ENCODE results near the gene PIP4P1.

Gene PIP4P1

GRCh38 chr14:20486684-20487395, 25.6 kb upstream of the PIP4P1 start:
- Histone ChIP-seq H2BK5ac (ENCODE audit: low read length) (no peak overlapping the region), H3K27me3 (ENCODE audit: insufficient read depth, low read length, poor library complexity) (no peaks in the 10 kb centered on the region), H3K56ac (ENCODE audit: low read length) (no peak overlapping the region), H2BK120ac (ENCODE audit: low read depth, low read length) (no peak overlapping the region), H3K4ac (ENCODE audit: low read depth, low read length) (no peak overlapping the region), H3K4me3 (ENCODE audit: low read length) (no peak overlapping the region), H4K8ac (ENCODE audit: low read depth, low read length) (no peak overlapping the region), H3K36me3 (ENCODE audit: control insufficient read depth, insufficient read depth, low read length) (no peaks in the 10 kb centered on the region), H3K9ac (ENCODE audit: low read length) (no peak overlapping the region), H2BK15ac (replicated peaks; ENCODE audit: low read depth) (no peak overlapping the region), H3K79me2 (ENCODE audit: control insufficient read depth, insufficient read depth, low read length) (no peaks in the 10 kb centered on the region), H2AK5ac (ENCODE audit: low read length) (no peak overlapping the region), H3K18ac (ENCODE audit: low read length) (no peak overlapping the region), H4K5ac (ENCODE audit: low read length) (no peak overlapping the region), H3K27ac (ENCODE audit: low read depth, low read length) (no peak overlapping the region), H3K4me2 (ENCODE audit: low read length) (no peak overlapping the region), H3K79me1 (ENCODE audit: low read length) (no peaks in the 10 kb centered on the region), H3K23ac (ENCODE audit: low read length) (no peak overlapping the region), H3K4me1 (ENCODE audit: control insufficient read depth, low read depth, low read length) (peaks cover 3% of the 10 kb centered on the region)
- DNase-seq: no peak
- no CpG with 5 or more reads among the region's 8 CpGs for WGBS (ENCODE audit: extremely low coverage, insufficient coverage, low lambda C conversion rate)

GRCh38 chr14:20485900-20486299, 24.7 kb upstream of the PIP4P1 start:
- no peak overlapping the region for H3K9ac ChIP-seq (ENCODE audit: low read length)
- H3K4me2 ChIP-seq (ENCODE audit: low read length): no peak overlapping the region
- H3K79me1 ChIP-seq (ENCODE audit: low read length): no peaks in the 10 kb centered on the region
- WGBS (ENCODE audit: extremely low coverage, insufficient coverage, low lambda C conversion rate): no CpG with 5 or more reads among the region's 7 CpGs
- no peak overlapping the region for H4K5ac ChIP-seq (ENCODE audit: low read length)
- no peak overlapping the region for H2AK5ac ChIP-seq (ENCODE audit: low read length)
- no peak overlapping the region for H2BK5ac ChIP-seq (ENCODE audit: low read length)
- H3K23ac ChIP-seq (ENCODE audit: low read length): no peak overlapping the region
- H2BK120ac ChIP-seq (ENCODE audit: low read depth, low read length): no peak overlapping the region
- no peak overlapping the region for H3K4ac ChIP-seq (ENCODE audit: low read depth, low read length)
- H3K18ac ChIP-seq (ENCODE audit: low read length): no peak overlapping the region
- no peaks in the 10 kb centered on the region for H3K79me2 ChIP-seq (ENCODE audit: control insufficient read depth, insufficient read depth, low read length)
- no peak overlapping the region for H3K4me3 ChIP-seq (ENCODE audit: low read length)
- no peaks in the 10 kb centered on the region for H3K36me3 ChIP-seq (ENCODE audit: control insufficient read depth, insufficient read depth, low read length)
- peak; percentile 23 for DNase-seq
- no peak overlapping the region for H2BK15ac ChIP-seq (replicated peaks; ENCODE audit: low read depth)
- H3K4me1 ChIP-seq (ENCODE audit: control insufficient read depth, low read depth, low read length): peaks cover 3% of the 10 kb centered on the region
- no peaks in the 10 kb centered on the region for H3K27me3 ChIP-seq (ENCODE audit: insufficient read depth, low read length, poor library complexity)
- no peak overlapping the region for H3K56ac ChIP-seq (ENCODE audit: low read length)
- no peak overlapping the region for H4K8ac ChIP-seq (ENCODE audit: low read depth, low read length)
- no peak overlapping the region for H3K27ac ChIP-seq (ENCODE audit: low read depth, low read length)

GRCh38 chr14:20482382-20482781, 21.1 kb upstream of the PIP4P1 start:
- H3K23ac ChIP-seq (ENCODE audit: low read length): no peak overlapping the region
- H4K5ac ChIP-seq (ENCODE audit: low read length): no peak overlapping the region
- H3K4me2 ChIP-seq (ENCODE audit: low read length): no peak overlapping the region
- WGBS (ENCODE audit: extremely low coverage, insufficient coverage, low lambda C conversion rate): no CpG with 5 or more reads among the region's 5 CpGs
- H3K27ac ChIP-seq (ENCODE audit: low read depth, low read length): no peak overlapping the region
- H3K79me1 ChIP-seq (ENCODE audit: low read length): no peaks in the 10 kb centered on the region
- DNase-seq: no peak
- H3K4ac ChIP-seq (ENCODE audit: low read depth, low read length): no peak overlapping the region
- H4K8ac ChIP-seq (ENCODE audit: low read depth, low read length): no peak overlapping the region
- no peaks in the 10 kb centered on the region for H3K79me2 ChIP-seq (ENCODE audit: control insufficient read depth, insufficient read depth, low read length)
- H3K4me1 ChIP-seq (ENCODE audit: control insufficient read depth, low read depth, low read length): no peaks in the 10 kb centered on the region
- no peak overlapping the region for H3K18ac ChIP-seq (ENCODE audit: low read length)
- H3K9ac ChIP-seq (ENCODE audit: low read length): no peak overlapping the region
- H3K27me3 ChIP-seq (ENCODE audit: insufficient read depth, low read length, poor library complexity): no peaks in the 10 kb centered on the region
- H3K56ac ChIP-seq (ENCODE audit: low read length): no peak overlapping the region
- no peak overlapping the region for H2AK5ac ChIP-seq (ENCODE audit: low read length)
- no peak overlapping the region for H2BK120ac ChIP-seq (ENCODE audit: low read depth, low read length)
- H2BK5ac ChIP-seq (ENCODE audit: low read length): no peak overlapping the region
- peaks cover 3% of the 10 kb centered on the region for H3K36me3 ChIP-seq (ENCODE audit: control insufficient read depth, insufficient read depth, low read length)
- H3K4me3 ChIP-seq (ENCODE audit: low read length): no peak overlapping the region
- no peak overlapping the region for H2BK15ac ChIP-seq (replicated peaks; ENCODE audit: low read depth)

GRCh38 chr14:20478894-20479293, 17.7 kb upstream of the PIP4P1 start:
- H2BK120ac ChIP-seq (ENCODE audit: low read depth, low read length): no peak overlapping the region
- no peaks in the 10 kb centered on the region for H3K4me1 ChIP-seq (ENCODE audit: control insufficient read depth, low read depth, low read length)
- WGBS (ENCODE audit: extremely low coverage, insufficient coverage, low lambda C conversion rate): no CpG with 5 or more reads among the region's 2 CpGs
- H3K56ac ChIP-seq (ENCODE audit: low read length): no peak overlapping the region
- H3K4me3 ChIP-seq (ENCODE audit: low read length): no peak overlapping the region
- DNase-seq: no peak
- no peak overlapping the region for H3K4ac ChIP-seq (ENCODE audit: low read depth, low read length)
- H4K8ac ChIP-seq (ENCODE audit: low read depth, low read length): no peak overlapping the region
- H3K36me3 ChIP-seq (ENCODE audit: control insufficient read depth, insufficient read depth, low read length): peaks cover 17% of the 10 kb centered on the region
- no peak overlapping the region for H2BK5ac ChIP-seq (ENCODE audit: low read length)
- H2BK15ac ChIP-seq (replicated peaks; ENCODE audit: low read depth): no peak overlapping the region
- H3K79me2 ChIP-seq (ENCODE audit: control insufficient read depth, insufficient read depth, low read length): no peaks in the 10 kb centered on the region
- H3K23ac ChIP-seq (ENCODE audit: low read length): no peak overlapping the region
- H3K4me2 ChIP-seq (ENCODE audit: low read length): no peak overlapping the region
- H3K9ac ChIP-seq (ENCODE audit: low read length): no peak overlapping the region
- H3K18ac ChIP-seq (ENCODE audit: low read length): no peak overlapping the region
- no peak overlapping the region for H3K27ac ChIP-seq (ENCODE audit: low read depth, low read length)
- peaks cover 4% of the 10 kb centered on the region for H3K79me1 ChIP-seq (ENCODE audit: low read length)
- H3K27me3 ChIP-seq (ENCODE audit: insufficient read depth, low read length, poor library complexity): no peaks in the 10 kb centered on the region
- no peak overlapping the region for H2AK5ac ChIP-seq (ENCODE audit: low read length)
- no peak overlapping the region for H4K5ac ChIP-seq (ENCODE audit: low read length)

- no peak overlapping the region for H3K4ac ChIP-seq (ENCODE audit: low read depth, low read length)
- H2BK15ac ChIP-seq (replicated peaks; ENCODE audit: low read depth): no peak overlapping the region
- no peak overlapping the region for H3K23ac ChIP-seq (ENCODE audit: low read length)
- no peak overlapping the region for H4K5ac ChIP-seq (ENCODE audit: low read length)
- H2AK5ac ChIP-seq (ENCODE audit: low read length): no peak overlapping the region
- H3K36me3 ChIP-seq (ENCODE audit: control insufficient read depth, insufficient read depth, low read length): peaks cover 19% of the 10 kb centered on the region
- no CpG with 5 or more reads among the region's 1 CpG for WGBS (ENCODE audit: extremely low coverage, insufficient coverage, low lambda C conversion rate)
- no peak overlapping the region for H3K9ac ChIP-seq (ENCODE audit: low read length)
- no peak overlapping the region for H3K18ac ChIP-seq (ENCODE audit: low read length)
- H4K8ac ChIP-seq (ENCODE audit: low read depth, low read length): no peak overlapping the region
- H2BK5ac ChIP-seq (ENCODE audit: low read length): no peak overlapping the region
- no peak overlapping the region for H2BK120ac ChIP-seq (ENCODE audit: low read depth, low read length)
- H3K4me1 ChIP-seq (ENCODE audit: control insufficient read depth, low read depth, low read length): no peaks in the 10 kb centered on the region
- no peak overlapping the region for H3K56ac ChIP-seq (ENCODE audit: low read length)
- H3K79me1 ChIP-seq (ENCODE audit: low read length): peaks cover 7% of the 10 kb centered on the region
- peak; percentile 65 for DNase-seq
- no peaks in the 10 kb centered on the region for H3K27me3 ChIP-seq (ENCODE audit: insufficient read depth, low read length, poor library complexity)
- no peak overlapping the region for H3K27ac ChIP-seq (ENCODE audit: low read depth, low read length)
- no peak overlapping the region for H3K4me3 ChIP-seq (ENCODE audit: low read length)
- H3K79me2 ChIP-seq (ENCODE audit: control insufficient read depth, insufficient read depth, low read length): peaks cover 2% of the 10 kb centered on the region
- H3K4me2 ChIP-seq (ENCODE audit: low read length): no peak overlapping the region
Observed at GRCh38 chr14:20477211-20477876, 16.1 kb upstream of the PIP4P1 start.

Data from mesendoderm (in vitro differentiated cells).